ENCODE measurements around the gene TMEM235. TPM values are rescaled to one million over a fixed set of nuclear protein-coding genes. Genes with fewer than 3 reads are reported as not detected.

TMEM235 gene
- total and polyA plus RNA-seq, 9 of the 15 experiments (the other 6 are each of a cell fraction or from before 2014, with no cell fraction given), result not detected

DNA sequence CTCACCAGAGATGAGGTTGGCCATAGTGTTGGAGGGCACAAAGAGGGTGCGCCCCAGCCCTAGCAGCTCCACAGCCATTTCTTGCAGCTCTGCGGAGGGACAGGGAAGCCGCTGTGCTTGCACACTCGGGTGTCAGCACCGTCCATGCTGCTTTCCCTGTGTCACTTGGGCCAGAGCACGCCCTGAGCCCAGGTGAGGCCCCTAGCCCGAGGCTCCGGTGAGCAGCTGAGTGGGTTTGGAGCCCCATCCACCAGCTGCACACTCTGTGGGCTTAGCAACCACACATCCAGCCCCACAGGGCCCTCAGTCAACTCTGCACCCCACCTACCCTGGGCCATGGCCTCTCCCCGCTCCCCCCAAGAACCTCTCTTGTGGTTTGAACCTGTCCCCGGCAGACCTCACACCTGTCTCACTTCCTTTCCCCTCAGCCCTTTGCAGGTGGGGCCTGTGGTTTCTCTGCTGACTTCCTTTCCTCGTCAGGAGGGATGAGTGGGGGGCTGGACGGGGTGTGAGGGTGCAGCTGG, 20.7 kb downstream of the TMEM235 start (continued):
- TF ChIP-seq CTCFL (IDR thresholded peaks at IDR 0.05; ENCODE audit: borderline replicate concordance, insufficient read depth, low read depth, low read length, poor library complexity, severe bottlenecking) (no peak), MECOM (CRISPR knock-in tag; IDR thresholded peaks at IDR 0.05) (no peak), ZNF311 (CRISPR knock-in tag; IDR thresholded peaks at IDR 0.05) (peak; percentile 15; the same call in 1 of the 2 replicates), ZNF263 (CRISPR knock-in tag; IDR thresholded peaks at IDR 0.05; ENCODE audit: borderline replicate concordance) (no peak), DMBX1 (CRISPR knock-in tag; IDR thresholded peaks at IDR 0.05; ENCODE audit: borderline replicate concordance) (0 out of 2 replicates have a peak, but pooled peaks have one; percentile 20), KLF10 (CRISPR knock-in tag; IDR thresholded peaks at IDR 0.05) (no peak), PRPF4 (IDR thresholded peaks at IDR 0.05; ENCODE audit: insufficient read depth, low read depth, low read length, poor library complexity, severe bottlenecking) (no peak), POLR2A (conservative IDR thresholded peaks at IDR 0.05) (no peak), PTBP1 (IDR thresholded peaks at IDR 0.05; ENCODE audit: low read depth, low read length) (no peak), IRF1 (CRISPR knock-in tag; IDR thresholded peaks at IDR 0.05; ENCODE audit: borderline replicate concordance) (no peak), CTBP1 (IDR thresholded peaks at IDR 0.05; ENCODE audit: borderline replicate concordance) (no peak), HMG20B (CRISPR knock-in tag; IDR thresholded peaks at IDR 0.05) (no peak), NCOR1 (IDR thresholded peaks at IDR 0.05) (no peak), ZBTB34 (CRISPR knock-in tag; IDR thresholded peaks at IDR 0.05) (no peak)
